Gastrocnemius medialis (tissue), 4 donors: ENCODE data around the gene LSP1.

Experiments
- CTCF ChIP-seq, 5 experiments: fragments of 450-650 bp in 3 of 5; fragments of 200-600 bp in 2 of 5; sonication (generic) in 2 of 5; IDR thresholded peaks in 4 of 5; conservative IDR thresholded peaks in 1 of 5; 1 replicate in 4 of 5; 2 replicates in 1 of 5; pipeline ENCODE4 v1.5.1; 2016 to 2019; ENCODE audit warnings: antibody characterized with exemption in 5 of 5, mild to moderate bottlenecking in 3 of 5, moderate library complexity in 3 of 5
- POLR2A ChIP-seq, 2 donors: fragments of 450-650 bp; IDR thresholded peaks; one replicate each; pipeline ENCODE4 v1.6.1; 2017; ENCODE audit warnings: antibody characterized with exemption in 2 of 2, mild to moderate bottlenecking in 2 of 2, moderate library complexity in 2 of 2

DNA sequence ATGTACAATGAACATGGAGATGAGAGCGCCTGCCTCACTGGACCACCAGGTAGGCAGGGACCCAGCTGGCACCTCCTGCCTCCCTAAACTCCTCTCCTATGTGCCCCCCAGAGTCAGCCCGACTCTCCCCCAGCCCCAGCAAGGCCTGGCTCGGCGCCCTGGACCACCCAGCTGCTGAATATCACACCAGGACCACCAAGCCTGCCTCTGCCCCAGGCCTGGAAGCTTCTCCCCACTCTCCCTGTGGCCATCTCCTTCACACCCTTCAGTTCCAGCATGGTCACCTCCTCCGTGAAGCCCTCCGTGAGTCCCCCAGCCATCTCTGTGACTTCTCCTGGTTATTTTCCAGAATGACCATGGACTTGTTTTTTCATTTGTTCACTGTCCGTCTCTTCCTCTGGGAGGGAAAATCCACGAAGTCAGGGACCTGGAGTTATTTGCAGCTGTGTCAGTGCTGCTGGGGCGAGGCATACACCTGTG is 6.4 kb upstream of the LSP1 start:
- TF ChIP-seq CTCF (IDR thresholded peaks at IDR 0.05 in 4 of 5, conservative IDR thresholded peaks at IDR 0.05 in 1 of 5) (no peak), POLR2A (IDR thresholded peaks at IDR 0.05) (no peak)
